HL-60 (cell line): ENCODE data around the gene PCNX4.

Experiments used
- DNase-seq, 2 experiments: peaks; one replicate each; pipeline ENCODE4 v3.0.0-alpha.2; 2010 to 2020; ENCODE audit warnings: low read depth in 1 of 2, low spot score in 1 of 2
- H3K27ac ChIP-seq: fragments of 250-450 bp; sonication (Bioruptor Pico); replicated peaks from 2 replicates; pipeline ENCODE4 v1.5.1; 2020; ENCODE audit warnings: mild to moderate bottlenecking, moderate library complexity
- H3K27me3 ChIP-seq: fragments of 250-450 bp; sonication (Bioruptor Pico); 2 replicates; pipeline ENCODE4 v1.5.1; 2021; ENCODE audit warnings: mild to moderate bottlenecking, moderate library complexity; ENCODE audit not compliant: insufficient read depth, poor library complexity, severe bottlenecking
- H3K4me3 ChIP-seq: replicated peaks from 2 replicates; pipeline ENCODE4 v1.5.1; 2011; ENCODE audit warnings: mild to moderate bottlenecking, control low read depth, low read length; ENCODE audit not compliant: insufficient read depth
- GABPA ChIP-seq: IDR thresholded peaks from 2 replicates; pipeline ENCODE4 v1.6.1; 2012; ENCODE audit warnings: low read depth
- POLR2AphosphoS5 ChIP-seq: IDR thresholded peaks from 2 replicates; pipeline ENCODE4 v1.6.1; 2012; ENCODE audit warnings: low read depth
- REST ChIP-seq: IDR thresholded peaks from 2 replicates; pipeline ENCODE4 v1.6.1; 2012; ENCODE audit warnings: low read depth; ENCODE audit not compliant: insufficient replicate concordance
- SPI1 ChIP-seq: IDR thresholded peaks from 2 replicates; pipeline ENCODE4 v1.6.1; 2012; ENCODE audit warnings: low read depth, mild to moderate bottlenecking, borderline replicate concordance
- TF ChIP-seq, protein P1 (sequence below): IDR thresholded peaks from one replicate; pipeline ENCODE4 v1.5.1; 2011; ENCODE audit warnings: low read length, control low read depth, inconsistent platforms; ENCODE audit not compliant: insufficient read depth

PCNX4 gene

GRCh38 chr14:60079723-60080122 is 12.0 kb upstream of the PCNX4 start:
- no peaks in the 10 kb centered on the region for H3K27me3 ChIP-seq
- no peak overlapping the region for H3K27ac ChIP-seq
- H3K4me3 ChIP-seq = no peak overlapping the region
- TF ChIP-seq POLR2AphosphoS5 = no peak
- TF ChIP-seq GABPA = no peak
- no peak for TF ChIP-seq SPI1
- no peak for TF ChIP-seq REST
- TF ChIP-seq, protein P1, sequence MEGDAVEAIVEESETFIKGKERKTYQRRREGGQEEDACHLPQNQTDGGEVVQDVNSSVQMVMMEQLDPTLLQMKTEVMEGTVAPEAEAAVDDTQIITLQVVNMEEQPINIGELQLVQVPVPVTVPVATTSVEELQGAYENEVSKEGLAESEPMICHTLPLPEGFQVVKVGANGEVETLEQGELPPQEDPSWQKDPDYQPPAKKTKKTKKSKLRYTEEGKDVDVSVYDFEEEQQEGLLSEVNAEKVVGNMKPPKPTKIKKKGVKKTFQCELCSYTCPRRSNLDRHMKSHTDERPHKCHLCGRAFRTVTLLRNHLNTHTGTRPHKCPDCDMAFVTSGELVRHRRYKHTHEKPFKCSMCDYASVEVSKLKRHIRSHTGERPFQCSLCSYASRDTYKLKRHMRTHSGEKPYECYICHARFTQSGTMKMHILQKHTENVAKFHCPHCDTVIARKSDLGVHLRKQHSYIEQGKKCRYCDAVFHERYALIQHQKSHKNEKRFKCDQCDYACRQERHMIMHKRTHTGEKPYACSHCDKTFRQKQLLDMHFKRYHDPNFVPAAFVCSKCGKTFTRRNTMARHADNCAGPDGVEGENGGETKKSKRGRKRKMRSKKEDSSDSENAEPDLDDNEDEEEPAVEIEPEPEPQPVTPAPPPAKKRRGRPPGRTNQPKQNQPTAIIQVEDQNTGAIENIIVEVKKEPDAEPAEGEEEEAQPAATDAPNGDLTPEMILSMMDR = no peak
- DNase-seq = no peak

DNA sequence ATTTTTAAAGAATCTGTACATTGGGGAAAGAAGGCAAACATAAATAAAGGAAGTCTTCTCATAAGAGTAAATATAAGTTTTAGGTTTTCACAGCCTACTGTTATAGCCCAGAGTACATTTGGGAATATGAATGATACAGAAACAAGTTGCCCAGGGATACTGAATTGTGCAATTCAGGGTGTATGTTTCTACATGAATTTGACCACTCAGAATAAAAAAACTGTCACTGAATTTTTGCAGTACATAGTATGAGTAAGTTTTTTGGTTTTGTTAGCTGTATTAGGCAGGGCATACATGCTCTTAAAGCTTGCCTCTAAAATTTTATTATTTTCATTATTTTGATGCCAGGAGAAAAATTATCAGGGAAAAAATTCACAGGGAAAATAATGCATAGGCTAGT is 6.6 kb upstream of the PCNX4 start:
- Histone ChIP-seq H3K4me3 (no peak overlapping the region), H3K27ac (no peak overlapping the region), H3K27me3 (no peaks in the 10 kb centered on the region)
- no peak for TF ChIP-seq GABPA
- TF ChIP-seq SPI1 = no peak
- TF ChIP-seq, protein P1 = no peak
- TF ChIP-seq POLR2AphosphoS5 = no peak
- no peak for TF ChIP-seq REST
- DNase-seq = no peak

DNA sequence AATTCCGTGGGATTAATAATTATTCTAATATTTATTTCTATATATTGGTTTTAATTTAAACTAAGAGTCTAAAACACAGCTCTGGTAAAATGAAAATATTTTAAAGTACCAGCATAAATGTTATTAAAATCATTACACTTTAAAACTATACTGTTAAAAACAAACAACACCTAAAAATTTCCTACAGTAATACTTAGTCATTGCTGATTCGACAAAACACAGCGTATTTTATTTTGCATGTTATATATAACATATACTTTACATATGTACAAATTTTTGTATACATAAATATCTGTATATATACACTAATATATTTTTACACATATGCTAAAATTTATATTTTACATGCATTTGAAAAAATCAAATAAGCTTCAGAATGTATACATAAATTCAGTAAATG is 6.0 kb upstream of the PCNX4 start:
- TF ChIP-seq GABPA = no peak
- TF ChIP-seq, protein P1 = no peak
- Histone ChIP-seq H3K4me3 (no peak overlapping the region), H3K27ac (no peak overlapping the region), H3K27me3 (no peaks in the 10 kb centered on the region)
- no peak for DNase-seq

GRCh38 chr14:60087668-60088067 is 4.1 kb upstream of the PCNX4 start:
- H3K27ac ChIP-seq = no peak overlapping the region

More at GRCh38 chr14:60087668-60088067, 4.1 kb upstream of the PCNX4 start:
- H3K4me3 ChIP-seq = no peak overlapping the region
- TF ChIP-seq GABPA (no peak), POLR2AphosphoS5 (no peak), SPI1 (no peak), REST (no peak)
- TF ChIP-seq, protein P1 = no peak
- no peaks in the 10 kb centered on the region for H3K27me3 ChIP-seq
- DNase-seq = no peak
